Pericardium fibroblast (primary cell): ENCODE measurements around the gene SKA2. TPM values are rescaled to one million over a fixed set of nuclear protein-coding genes. Genes with fewer than 3 reads are reported as not detected.

Experiments used
- total RNA-seq: library from RNA; depleted of rRNA; stranded (reverse); fragments of >200 nt; gene quantifications from 2 replicates; pipeline ENCODE4 v1.2.3, GENCODE V29; 2015

Gene SKA2
- 19.9 and 22.2 TPM in 2 replicates for total RNA-seq

GRCh38 chr17:59154721-59155438, at the start of gene SKA2:
Gene SKA2 (minus strand): TSS chr17:59155186. CDS start chr17:59155163, 23 bp downstream.

GRCh38 chr17:59155439-59156177, 622 bp upstream of the SKA2 start, which contains the start of gene PRR11:
Gene PRR11 (plus strand): TSS chr17:59155746. CDS start chr17:59169753, 14,007 bp downstream.

GRCh38 chr17:59106463-59107305, 48.3 kb downstream of the SKA2 start, which contains the start of gene TRIM37:
Gene TRIM37 (minus strand): TSS chr17:59106880. CDS start chr17:59106461, 419 bp downstream.

Other genes starting within 250 kb of the SKA2 start
- gene TRIM37, start 48.3 kb downstream of the SKA2 start, total RNA-seq, result 15.4 and 26.5 TPM in 2 replicates
- gene PRR11, start 560 bp upstream of the SKA2 start, total RNA-seq, result 2.0 and 41.4 TPM in 2 replicates
- gene SMG8, start 54.8 kb upstream of the SKA2 start, total RNA-seq, result 12.5 and 14.3 TPM in 2 replicates
- gene GDPD1, start 65.3 kb upstream of the SKA2 start, total RNA-seq, result 0.12 and 0.34 TPM in 2 replicates
- 5.8 and 20.9 TPM in 2 replicates for gene YPEL2, start 176.5 kb upstream of the SKA2 start, total RNA-seq